ENCODE results near the gene AMH.

AMH gene

DNA sequence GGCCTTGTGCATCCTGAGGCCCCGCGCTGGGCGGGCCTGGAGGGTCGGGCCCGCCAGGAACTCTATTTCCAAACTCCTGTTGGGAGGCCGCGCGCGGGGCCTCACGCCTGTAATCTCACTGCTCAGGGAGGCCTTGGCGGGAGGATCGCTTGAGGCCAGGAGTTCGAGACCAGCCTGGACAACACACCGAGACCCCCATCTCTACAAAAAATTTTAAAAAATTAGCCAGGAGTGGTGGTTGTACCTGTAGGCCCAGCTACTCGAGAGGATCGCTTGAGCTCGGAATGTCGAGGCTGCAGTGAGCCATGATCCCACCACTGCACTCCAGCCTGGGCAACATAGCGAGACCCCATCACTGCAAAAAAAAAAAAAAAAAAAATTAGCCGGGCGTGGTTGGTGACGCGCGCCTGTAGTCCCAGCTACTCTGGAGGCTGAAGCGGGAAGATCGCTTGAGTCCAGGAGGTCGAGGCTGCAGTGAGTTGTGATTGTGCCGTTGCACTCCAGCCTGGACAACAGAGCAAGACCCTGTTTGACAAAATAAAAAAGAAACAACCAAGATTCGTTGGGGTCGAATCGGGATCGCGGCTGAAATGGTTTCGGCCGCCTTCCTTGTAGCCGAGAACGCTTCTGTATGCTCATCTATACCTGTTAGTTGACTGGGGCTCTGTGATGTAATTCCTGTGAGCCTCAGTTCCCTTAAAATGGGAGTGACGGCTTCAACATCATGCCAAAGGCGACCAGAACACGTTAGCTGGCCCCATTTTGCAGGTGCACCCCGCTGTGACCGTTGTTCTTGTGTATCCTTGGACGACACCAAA lies 11.9 kb upstream of the AMH start:
- Histone ChIP-seq H3K9ac (ENCODE audit: low read depth, low read length) (peak overlapping the region; percentile 97), H3K4me1 (ENCODE audit: control insufficient read depth, insufficient read depth, low read length) (peaks cover 35% of the 10 kb centered on the region), H3K9me3 (ENCODE audit: control insufficient read depth, insufficient read depth, low read length) (no peaks in the 10 kb centered on the region), H3K27ac (ENCODE audit: low read depth, low read length) (peak overlapping the region; percentile 98), H3K36me3 (ENCODE audit: control insufficient read depth, insufficient read depth, low read length) (peaks cover 38% of the 10 kb centered on the region), H3K4me3 (ENCODE audit: low read depth, low read length) (peak overlapping the region; percentile 94), H3K27me3 (ENCODE audit: control insufficient read depth, insufficient read depth, low read length) (no peaks in the 10 kb centered on the region)

DNA sequence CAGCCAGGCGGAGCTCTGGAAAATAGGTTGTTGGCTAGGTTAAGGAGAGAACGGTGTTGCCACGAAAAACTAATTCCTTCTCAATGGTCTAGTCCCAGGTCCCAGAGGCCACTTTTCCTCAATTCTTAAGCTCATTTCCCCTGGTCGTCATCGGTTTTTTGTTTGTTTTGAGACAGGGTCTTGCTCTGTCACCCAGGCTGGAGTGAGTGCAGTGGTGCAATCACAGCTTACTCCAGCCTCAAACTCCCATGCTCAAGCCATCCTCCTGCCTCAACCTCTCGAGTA lies 11.3 kb upstream of the AMH start:
- Histone ChIP-seq H3K36me3 (ENCODE audit: control insufficient read depth, insufficient read depth, low read length) (peaks cover 37% of the 10 kb centered on the region), H3K9ac (ENCODE audit: low read depth, low read length) (no peak overlapping the region), H3K4me3 (ENCODE audit: low read depth, low read length) (peak overlapping the region; percentile 94), H3K27ac (ENCODE audit: low read depth, low read length) (peak overlapping the region; percentile 11), H3K4me1 (ENCODE audit: control insufficient read depth, insufficient read depth, low read length) (peaks cover 35% of the 10 kb centered on the region), H3K27me3 (ENCODE audit: control insufficient read depth, insufficient read depth, low read length) (no peaks in the 10 kb centered on the region), H3K9me3 (ENCODE audit: control insufficient read depth, insufficient read depth, low read length) (no peaks in the 10 kb centered on the region)

DNA sequence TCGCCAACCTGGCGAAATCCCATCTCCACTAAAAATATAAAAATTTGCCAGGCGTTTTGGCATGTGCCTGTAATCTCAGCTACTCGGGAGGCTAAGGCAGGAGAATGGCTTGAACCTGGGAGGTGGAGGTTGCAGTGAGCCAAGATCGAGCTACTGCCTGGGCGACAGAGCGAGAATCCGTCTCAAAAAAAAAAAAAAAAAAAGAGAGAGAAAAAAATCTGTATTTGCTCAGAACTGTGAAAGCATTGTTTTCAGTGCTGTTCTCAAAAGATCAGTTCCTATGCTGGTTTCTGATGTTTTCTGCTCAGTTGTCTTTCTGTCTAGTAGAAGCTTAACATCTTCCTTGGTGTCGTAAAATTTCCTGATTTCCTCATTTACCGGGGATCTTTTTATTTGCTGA lies 9.9 kb upstream of the AMH start:
- no peaks in the 10 kb centered on the region for H3K9me3 ChIP-seq (ENCODE audit: control insufficient read depth, insufficient read depth, low read length)
- H3K9ac ChIP-seq (ENCODE audit: low read depth, low read length): no peak overlapping the region
- H3K36me3 ChIP-seq (ENCODE audit: control insufficient read depth, insufficient read depth, low read length): peaks cover 37% of the 10 kb centered on the region
- peak overlapping the region; percentile 39 for H3K4me3 ChIP-seq (ENCODE audit: low read depth, low read length)
- no peaks in the 10 kb centered on the region for H3K27me3 ChIP-seq (ENCODE audit: control insufficient read depth, insufficient read depth, low read length)
- H3K27ac ChIP-seq (ENCODE audit: low read depth, low read length): peak overlapping the region; percentile 62
- peaks cover 35% of the 10 kb centered on the region for H3K4me1 ChIP-seq (ENCODE audit: control insufficient read depth, insufficient read depth, low read length)

DNA sequence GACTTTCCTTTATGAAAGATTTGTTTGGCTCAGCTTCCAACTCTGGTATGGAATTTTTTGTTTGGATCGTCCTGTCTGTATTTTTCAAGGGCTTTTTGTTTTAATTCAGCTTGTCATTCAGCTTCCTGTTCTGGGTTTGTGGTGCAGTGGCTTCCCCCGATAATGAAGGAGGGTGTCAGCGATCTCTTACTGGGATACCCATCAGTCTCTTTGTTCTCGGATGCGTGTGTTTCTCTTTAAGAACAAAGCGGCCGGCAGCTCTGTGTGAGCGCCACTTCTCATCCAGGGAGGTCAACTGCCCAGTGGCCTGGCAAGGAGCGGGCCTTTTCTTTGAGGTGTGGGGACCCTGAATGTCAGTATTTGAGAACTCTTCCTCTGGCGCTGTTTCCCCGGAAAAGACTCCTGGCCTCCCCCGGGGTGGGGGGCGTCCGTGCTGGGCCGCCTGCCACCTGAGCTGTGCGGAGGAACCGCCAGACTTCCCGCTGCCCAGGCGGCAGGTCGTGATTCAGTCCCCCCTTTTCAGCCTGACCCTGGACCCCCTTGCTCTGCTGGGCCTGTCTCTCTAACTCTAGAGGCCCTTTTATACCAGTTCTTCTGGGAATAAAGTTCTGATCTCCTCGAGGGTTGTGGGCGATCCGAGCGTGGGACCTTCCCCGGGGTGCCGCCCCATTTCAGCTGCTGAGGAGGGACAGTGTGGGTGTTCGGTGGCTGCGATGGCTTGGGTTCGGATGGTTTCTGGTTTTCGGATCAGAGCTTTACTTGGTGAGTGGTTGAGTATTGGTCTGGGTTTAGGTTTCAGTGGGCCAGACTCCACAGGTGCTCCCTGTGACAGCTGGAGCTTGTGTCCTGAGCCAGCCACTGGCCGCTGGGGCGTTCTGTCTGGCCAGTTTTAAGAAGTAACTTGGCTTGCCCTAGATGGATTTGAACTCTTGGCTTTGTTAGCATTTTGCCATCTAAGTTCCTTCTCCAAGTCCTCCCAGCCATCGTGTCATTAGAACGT lies 9.1 kb upstream of the AMH start:
- H3K4me1 ChIP-seq (ENCODE audit: control insufficient read depth, insufficient read depth, low read length): peaks cover 32% of the 10 kb centered on the region
- no peaks in the 10 kb centered on the region for H3K9me3 ChIP-seq (ENCODE audit: control insufficient read depth, insufficient read depth, low read length)
- H3K27ac ChIP-seq (ENCODE audit: low read depth, low read length): peak overlapping the region; percentile 62
- peak overlapping the region; percentile 50 for H3K9ac ChIP-seq (ENCODE audit: low read depth, low read length)
- peaks cover 41% of the 10 kb centered on the region for H3K36me3 ChIP-seq (ENCODE audit: control insufficient read depth, insufficient read depth, low read length)
- no peaks in the 10 kb centered on the region for H3K27me3 ChIP-seq (ENCODE audit: control insufficient read depth, insufficient read depth, low read length)
- peak overlapping the region; percentile 39 for H3K4me3 ChIP-seq (ENCODE audit: low read depth, low read length)

DNA sequence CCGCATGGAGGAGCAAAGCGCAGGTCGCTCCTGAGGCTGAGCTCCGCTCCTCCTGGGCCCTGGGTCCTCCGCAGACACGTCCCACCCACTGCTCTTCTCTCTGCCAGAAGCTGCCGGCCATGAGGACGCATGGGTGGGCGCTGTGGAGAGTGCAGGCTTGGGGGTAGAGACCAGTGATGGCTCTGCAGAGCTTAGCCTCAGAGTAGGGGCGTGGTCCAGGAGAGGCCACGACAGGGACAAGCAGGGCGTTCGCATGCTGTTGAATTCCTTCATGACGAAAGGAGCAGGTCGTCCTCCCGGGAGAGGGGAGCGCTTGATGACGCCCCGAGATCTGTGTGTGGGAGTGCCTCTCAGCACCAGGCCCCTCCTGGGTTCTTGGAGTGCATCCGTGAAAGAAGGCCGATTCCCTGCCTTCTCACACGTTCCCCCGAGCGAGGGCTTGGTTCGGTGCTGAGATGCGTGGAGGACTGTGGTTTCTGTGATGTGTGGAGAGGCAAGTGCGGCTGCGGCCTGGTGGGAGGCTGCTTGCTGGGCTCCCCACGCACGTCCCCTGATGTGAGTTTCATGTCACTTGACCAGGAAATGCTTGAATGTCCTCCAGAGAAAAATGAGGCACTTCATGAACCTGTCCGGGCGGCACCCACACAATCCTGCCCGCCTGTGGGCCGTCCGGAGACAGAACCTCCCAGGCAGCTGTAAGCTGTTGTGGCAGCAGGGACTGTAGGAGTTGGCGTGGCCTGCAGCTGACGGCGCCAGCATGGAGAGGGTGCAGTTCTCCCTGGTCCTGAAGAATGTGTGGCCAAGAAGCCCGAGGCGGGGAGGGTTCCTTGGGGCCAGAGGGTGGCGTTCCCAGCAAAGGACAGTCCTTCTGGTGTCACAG lies 8.0 kb upstream of the AMH start:
- no peak overlapping the region; the same call in 1 of the 2 replicates for H3K9ac ChIP-seq (ENCODE audit: low read depth, low read length)
- H3K9me3 ChIP-seq (ENCODE audit: control insufficient read depth, insufficient read depth, low read length): no peaks in the 10 kb centered on the region
- H3K4me3 ChIP-seq (ENCODE audit: low read depth, low read length): no peak overlapping the region
- no peak overlapping the region for H3K27ac ChIP-seq (ENCODE audit: low read depth, low read length)
- H3K36me3 ChIP-seq (ENCODE audit: control insufficient read depth, insufficient read depth, low read length): peaks cover 52% of the 10 kb centered on the region
- no peaks in the 10 kb centered on the region for H3K27me3 ChIP-seq (ENCODE audit: control insufficient read depth, insufficient read depth, low read length)
- H3K4me1 ChIP-seq (ENCODE audit: control insufficient read depth, insufficient read depth, low read length): peaks cover 32% of the 10 kb centered on the region

DNA sequence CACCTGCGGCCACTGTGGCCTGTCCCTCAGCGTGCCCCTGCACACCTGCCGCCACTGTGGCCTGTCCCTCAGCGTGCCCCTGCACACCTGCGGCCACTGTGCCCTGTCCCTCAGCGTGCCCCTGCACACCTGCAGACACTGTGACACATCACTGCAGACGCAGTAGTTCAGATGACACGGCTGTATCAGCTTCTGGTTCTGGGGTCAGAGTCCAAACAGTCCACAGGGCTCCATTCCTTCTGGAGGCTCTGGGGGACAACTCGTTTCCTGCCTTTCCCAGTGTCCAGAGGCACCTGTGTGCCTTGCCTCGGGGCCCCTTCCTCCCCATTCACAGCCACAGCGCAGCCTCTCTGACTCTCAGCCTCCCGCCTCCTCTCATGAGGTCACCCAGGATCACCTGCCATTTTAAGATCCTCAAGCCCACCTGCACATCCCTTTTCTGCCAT lies 7.0 kb upstream of the AMH start:
- Histone ChIP-seq H3K4me3 (ENCODE audit: low read depth, low read length) (no peak overlapping the region), H3K9me3 (ENCODE audit: control insufficient read depth, insufficient read depth, low read length) (no peaks in the 10 kb centered on the region), H3K27ac (ENCODE audit: low read depth, low read length) (no peak overlapping the region), H3K9ac (ENCODE audit: low read depth, low read length) (no peak overlapping the region; the same call in 1 of the 2 replicates), H3K36me3 (ENCODE audit: control insufficient read depth, insufficient read depth, low read length) (peaks cover 62% of the 10 kb centered on the region), H3K27me3 (ENCODE audit: control insufficient read depth, insufficient read depth, low read length) (no peaks in the 10 kb centered on the region), H3K4me1 (ENCODE audit: control insufficient read depth, insufficient read depth, low read length) (peaks cover 32% of the 10 kb centered on the region)

DNA sequence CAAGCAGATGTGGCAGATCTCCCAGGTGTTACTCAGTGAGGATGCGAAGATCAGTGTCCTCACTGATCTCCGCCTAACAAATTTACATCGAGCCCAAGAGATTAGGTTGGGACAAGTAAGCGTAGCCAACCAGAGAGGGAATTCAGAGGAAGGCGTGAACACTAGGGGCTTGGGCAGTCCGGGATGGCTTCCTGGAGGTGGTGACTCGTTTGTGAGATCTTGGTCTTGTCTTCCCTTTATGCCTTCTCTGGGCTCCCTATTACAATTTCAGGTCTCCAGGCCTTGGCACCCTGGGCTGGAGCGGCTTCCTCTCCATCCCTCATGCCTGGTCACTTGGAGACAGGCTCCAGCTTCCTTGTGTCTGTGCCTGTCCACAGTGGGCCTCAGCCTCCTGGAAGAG lies 6.3 kb upstream of the AMH start:
- Histone ChIP-seq H3K36me3 (ENCODE audit: control insufficient read depth, insufficient read depth, low read length) (peaks cover 67% of the 10 kb centered on the region), H3K4me1 (ENCODE audit: control insufficient read depth, insufficient read depth, low read length) (peaks cover 26% of the 10 kb centered on the region), H3K27me3 (ENCODE audit: control insufficient read depth, insufficient read depth, low read length) (no peaks in the 10 kb centered on the region), H3K9me3 (ENCODE audit: control insufficient read depth, insufficient read depth, low read length) (no peaks in the 10 kb centered on the region), H3K9ac (ENCODE audit: low read depth, low read length) (no peak overlapping the region), H3K4me3 (ENCODE audit: low read depth, low read length) (no peak overlapping the region), H3K27ac (ENCODE audit: low read depth, low read length) (no peak overlapping the region)

DNA sequence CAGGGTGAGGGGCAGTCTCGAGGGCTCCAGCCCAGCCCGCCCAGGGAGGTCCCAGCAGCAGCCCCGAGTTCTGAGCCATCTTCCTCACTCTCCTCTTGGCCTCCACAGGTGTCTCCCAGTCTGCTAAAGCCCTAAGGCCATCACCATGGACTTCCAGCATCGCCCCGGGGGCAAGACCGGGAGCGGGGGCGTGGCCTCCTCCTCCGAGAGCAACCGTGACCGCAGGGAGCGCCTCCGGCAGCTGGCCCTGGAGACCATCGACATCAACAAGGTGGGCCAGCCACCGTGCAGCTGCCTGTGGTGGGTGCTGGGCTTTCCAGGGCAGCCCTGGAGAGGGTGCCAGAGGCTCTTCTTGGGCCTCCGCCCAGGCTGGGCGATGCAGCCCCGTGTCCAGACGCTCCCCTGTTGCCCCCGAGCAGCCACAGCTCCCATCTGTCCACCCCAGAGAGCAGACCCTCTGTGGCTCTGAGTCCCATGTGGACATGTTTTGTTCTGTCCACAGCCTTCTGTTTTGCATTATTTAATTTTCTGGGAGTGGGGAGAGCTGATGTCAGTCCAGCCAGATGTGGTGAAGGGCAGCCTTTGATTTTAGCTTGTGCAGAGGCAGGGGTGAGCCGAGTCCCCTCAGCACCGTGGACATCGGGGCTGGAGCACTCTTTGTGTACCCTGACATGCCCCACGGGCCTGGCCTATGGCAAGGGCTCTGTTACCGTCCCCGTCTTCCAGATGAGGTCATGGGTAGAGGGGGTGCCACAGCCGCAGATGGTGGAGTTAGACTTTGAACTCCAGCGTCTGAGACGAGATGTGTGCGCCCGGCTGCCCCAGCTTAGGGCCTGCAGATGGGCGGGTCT lies 5.6 kb upstream of the AMH start:
- Histone ChIP-seq H3K9ac (ENCODE audit: low read depth, low read length) (no peak overlapping the region), H3K27ac (ENCODE audit: low read depth, low read length) (no peak overlapping the region), H3K9me3 (ENCODE audit: control insufficient read depth, insufficient read depth, low read length) (no peaks in the 10 kb centered on the region), H3K27me3 (ENCODE audit: control insufficient read depth, insufficient read depth, low read length) (no peaks in the 10 kb centered on the region), H3K36me3 (ENCODE audit: control insufficient read depth, insufficient read depth, low read length) (peaks cover 67% of the 10 kb centered on the region), H3K4me3 (ENCODE audit: low read depth, low read length) (no peak overlapping the region), H3K4me1 (ENCODE audit: control insufficient read depth, insufficient read depth, low read length) (peaks cover 20% of the 10 kb centered on the region)

DNA sequence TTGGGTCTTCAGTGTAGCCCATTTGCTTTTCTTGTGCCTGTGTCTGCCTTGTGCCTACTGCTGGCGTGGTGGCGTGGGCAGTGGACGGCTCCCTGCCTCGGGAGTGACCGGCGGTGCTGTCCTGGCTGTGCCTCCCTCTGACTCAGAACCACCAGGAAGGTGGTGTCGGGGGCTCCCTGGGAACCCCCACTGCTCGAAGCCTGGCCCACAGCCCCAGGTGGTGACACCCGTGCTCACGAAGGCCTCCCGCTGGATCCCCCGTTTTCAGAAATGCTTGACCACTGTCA lies 5.1 kb upstream of the AMH start:
- Histone ChIP-seq H3K9ac (ENCODE audit: low read depth, low read length) (no peak overlapping the region), H3K4me1 (ENCODE audit: control insufficient read depth, insufficient read depth, low read length) (peaks cover 20% of the 10 kb centered on the region), H3K4me3 (ENCODE audit: low read depth, low read length) (no peak overlapping the region), H3K36me3 (ENCODE audit: control insufficient read depth, insufficient read depth, low read length) (peaks cover 68% of the 10 kb centered on the region), H3K27me3 (ENCODE audit: control insufficient read depth, insufficient read depth, low read length) (no peaks in the 10 kb centered on the region), H3K27ac (ENCODE audit: low read depth, low read length) (no peak overlapping the region), H3K9me3 (ENCODE audit: control insufficient read depth, insufficient read depth, low read length) (no peaks in the 10 kb centered on the region)

DNA sequence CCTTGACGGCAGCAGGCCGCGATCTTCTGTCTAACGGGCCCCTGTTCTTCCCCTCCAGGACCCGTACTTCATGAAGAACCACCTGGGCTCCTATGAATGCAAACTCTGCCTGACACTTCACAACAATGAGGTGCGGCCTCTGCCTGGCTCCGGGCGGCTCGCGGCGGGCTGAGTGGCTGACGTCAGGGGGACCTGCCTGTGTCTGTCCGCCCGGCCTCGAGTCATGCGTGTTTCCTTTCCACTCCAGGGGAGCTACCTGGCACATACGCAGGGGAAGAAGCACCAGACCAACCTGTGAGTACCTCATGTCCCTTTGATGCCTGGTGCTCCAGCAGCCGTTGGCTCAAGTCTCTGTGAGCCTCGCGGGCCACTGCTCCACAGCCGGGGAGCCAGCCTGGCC lies 4.6 kb upstream of the AMH start:
- no peak overlapping the region for H3K4me3 ChIP-seq (ENCODE audit: low read depth, low read length)
- H3K9me3 ChIP-seq (ENCODE audit: control insufficient read depth, insufficient read depth, low read length): no peaks in the 10 kb centered on the region
- no peaks in the 10 kb centered on the region for H3K27me3 ChIP-seq (ENCODE audit: control insufficient read depth, insufficient read depth, low read length)
- no peak overlapping the region for H3K27ac ChIP-seq (ENCODE audit: low read depth, low read length)
- peaks cover 17% of the 10 kb centered on the region for H3K4me1 ChIP-seq (ENCODE audit: control insufficient read depth, insufficient read depth, low read length)
- H3K9ac ChIP-seq (ENCODE audit: low read depth, low read length): no peak overlapping the region
- peaks cover 68% of the 10 kb centered on the region for H3K36me3 ChIP-seq (ENCODE audit: control insufficient read depth, insufficient read depth, low read length)

All from HUES48 (cell line).